CD4-positive, alpha-beta T cell treated with Interleukin-15 for 1 hour (primary cell): ENCODE measurements around the gene DCPS.
"Not testable (repeated sequence)": the region's sequence is repeated elsewhere in the genome, so short reads cannot be mapped to it uniquely, and the experiment has no call there.

Source experiments
- DNase-seq: peaks from one replicate; pipeline ENCODE4 v3.0.0-alpha.2; 2020

DCPS gene

DNA sequence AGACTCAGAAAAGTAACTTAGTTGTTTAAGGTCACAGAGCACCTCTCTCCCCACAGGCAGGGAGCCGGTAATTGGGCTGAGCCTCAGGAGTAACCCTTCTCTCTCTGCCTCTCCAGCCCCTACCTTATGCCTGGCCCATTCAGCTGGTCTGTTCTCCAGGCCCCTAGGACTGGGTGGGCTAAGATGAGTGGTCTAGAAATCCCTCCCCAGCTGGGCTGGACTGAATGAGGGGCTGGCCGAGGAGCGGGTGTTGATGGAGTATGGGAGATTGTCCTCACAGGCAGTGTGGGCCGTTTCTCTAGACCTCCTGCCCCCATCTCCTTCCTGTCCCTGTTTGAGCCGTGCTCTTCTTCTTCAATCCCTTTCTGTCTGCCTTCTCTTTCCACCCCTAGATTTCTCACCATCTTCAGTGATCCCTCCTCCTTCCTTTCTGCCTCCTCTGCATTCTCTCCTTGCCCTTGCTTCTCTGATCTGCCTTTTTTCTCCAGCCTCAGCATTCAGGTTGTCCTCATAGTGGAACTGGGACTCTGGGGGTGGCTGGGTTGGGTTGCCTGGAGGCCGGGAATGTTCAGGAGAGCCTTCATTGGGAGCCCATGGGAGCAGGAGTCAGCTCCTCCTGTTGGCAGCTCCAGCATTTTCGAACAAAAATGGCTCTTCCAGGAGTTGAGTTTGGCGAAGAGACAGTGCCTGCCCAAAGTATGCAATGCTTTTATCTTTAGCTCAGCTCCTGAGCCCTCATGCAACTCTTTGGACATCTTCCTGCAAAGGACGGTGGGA, 59.2 kb downstream of the DCPS start:
- no peak for DNase-seq

GRCh38 chr11:126363706-126364248, 59.9 kb downstream of the DCPS start:
- DNase-seq: no peak

DNA sequence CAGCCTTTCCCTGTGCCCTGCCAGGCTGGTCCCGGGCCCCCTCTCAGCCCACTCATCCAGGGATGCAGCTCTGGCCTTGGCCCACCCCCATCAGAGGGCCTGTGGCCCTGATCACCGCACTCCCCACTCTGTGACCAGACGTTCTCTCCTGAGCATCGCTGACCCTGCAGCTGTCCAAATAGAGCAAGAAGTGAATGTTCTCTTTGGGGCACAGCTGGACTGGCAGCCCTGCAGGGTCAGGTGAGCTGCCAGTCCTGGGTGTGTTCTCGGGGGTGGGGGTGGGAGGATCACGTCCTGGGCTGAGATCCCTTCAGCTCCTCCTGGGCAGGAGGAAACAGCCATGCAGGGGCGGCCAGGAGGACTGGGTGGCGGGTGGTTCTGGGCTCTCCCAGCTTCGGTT, 60.9 kb downstream of the DCPS start:
- not testable (repeated sequence) for DNase-seq

- DNase-seq: not testable (repeated sequence)
Observed at GRCh38 chr11:126365508-126365907, 61.6 kb downstream of the DCPS start.

DNA sequence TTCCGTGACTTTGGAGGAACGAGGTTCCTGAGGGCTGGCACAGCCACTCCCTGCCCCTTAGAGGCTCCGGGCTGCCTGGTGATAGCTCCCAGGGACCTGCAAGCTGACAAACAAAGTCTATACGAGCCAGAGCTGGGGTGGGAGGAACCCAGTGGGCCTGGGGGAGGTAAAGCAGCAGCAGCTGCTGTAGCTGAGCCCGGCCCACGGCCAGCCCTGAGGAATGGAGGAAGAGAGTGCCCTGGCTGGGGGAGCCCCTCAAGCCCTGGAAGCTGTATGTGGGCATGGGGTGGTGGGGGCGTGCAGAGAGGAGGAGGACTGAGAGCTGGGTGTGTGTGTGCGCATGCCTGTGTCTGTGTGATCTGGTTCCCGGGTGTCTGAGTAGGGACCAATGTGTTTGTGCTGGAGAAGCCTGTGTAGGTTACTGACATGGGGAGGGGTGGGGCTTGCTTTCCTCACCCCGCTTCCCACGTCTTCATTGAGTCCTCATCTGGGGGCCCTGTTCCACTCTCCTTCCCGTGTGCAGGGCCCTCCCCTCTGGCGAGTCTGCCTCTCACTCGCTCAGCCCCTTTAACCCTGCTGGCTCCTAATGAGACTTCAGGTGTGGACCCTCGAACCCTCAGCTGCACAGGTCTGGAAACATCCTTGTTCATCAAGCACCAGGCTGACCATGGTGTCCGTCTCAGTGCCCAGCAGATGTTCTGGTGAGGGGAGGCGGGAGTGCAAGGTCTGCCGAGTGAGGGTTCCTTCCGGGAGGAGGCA, 62.4 kb downstream of the DCPS start:
- no peak for DNase-seq

GRCh38 chr11:126366823-126367654, 63.2 kb downstream of the DCPS start:
- not testable (repeated sequence) for DNase-seq

DNA sequence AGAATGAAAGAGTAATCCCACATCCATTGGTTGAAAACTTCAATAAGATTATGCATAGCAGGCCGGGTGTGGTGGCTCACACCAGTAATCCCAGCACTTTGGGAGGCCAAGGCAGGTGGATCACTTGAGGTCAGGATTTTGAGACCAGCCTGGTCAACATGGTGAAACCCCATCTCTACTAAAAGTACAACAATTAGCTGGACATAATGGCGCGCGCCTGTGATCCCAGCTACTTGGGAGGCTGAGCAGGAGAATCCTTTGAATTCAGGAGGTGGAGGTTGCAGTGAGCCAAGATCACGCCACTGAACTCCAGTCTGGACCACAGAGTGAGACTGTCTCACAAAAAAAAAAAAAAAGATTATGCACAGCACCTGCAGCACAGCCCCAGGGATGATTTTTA, 63.9 kb downstream of the DCPS start:
- DNase-seq: not testable (repeated sequence)

GRCh38 chr11:126368336-126369119, 64.7 kb downstream of the DCPS start:
- not testable (repeated sequence) for DNase-seq

GRCh38 chr11:126370016-126370415, 66.2 kb downstream of the DCPS start:
- DNase-seq: no peak

DNA sequence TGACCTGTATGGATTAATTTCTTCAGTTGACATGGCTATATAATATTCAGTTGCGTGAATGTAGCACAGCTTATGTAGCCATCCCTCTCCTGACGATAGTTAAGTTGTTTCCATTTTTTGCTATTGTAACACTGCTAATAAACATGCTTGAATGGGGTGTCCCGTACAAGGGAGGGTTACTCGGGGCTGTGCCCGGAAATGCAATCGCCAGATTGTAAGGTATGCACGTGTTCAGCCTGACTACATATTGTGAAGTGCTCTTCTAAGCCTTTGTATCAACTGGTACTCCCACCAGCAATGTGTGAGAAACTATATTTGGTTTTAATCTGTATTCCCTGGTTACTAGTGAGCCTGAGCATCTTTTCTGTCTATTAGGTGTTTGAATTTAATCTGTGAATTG, 67.7 kb downstream of the DCPS start:
- DNase-seq: no peak

DNA sequence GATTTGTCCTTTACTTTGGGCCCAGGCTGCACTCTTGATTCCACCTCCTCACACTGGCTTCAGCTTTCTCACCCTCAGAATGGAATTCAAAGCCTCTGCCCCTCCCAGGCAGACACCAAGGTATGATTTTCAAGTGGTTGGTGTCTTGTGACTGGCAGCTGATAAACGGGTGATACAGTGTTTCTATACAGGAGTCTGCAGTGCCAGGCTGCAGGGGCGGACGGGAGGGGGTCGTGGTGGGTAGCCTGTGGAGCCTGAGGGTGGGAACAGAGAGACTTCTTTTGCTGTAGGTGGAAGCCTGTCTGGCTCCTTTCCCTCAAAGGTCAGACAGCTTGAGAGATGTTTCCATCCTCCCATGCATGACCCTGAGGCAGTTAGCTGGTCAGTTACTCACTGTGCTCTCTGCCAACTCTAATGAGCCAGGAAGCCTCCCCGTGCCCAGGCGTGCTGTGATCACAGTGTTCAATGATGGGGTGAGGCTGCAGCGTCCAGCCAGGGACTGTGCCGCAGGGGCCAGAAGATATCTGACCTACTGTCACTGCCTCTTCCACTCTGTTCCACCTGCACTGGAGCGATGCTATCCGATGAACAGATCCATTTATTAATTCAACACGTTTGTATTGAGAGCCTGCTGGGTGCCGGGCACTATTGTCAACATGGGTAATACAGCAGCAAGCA, 69.7 kb downstream of the DCPS start:
- DNase-seq: not testable (repeated sequence)

GRCh38 chr11:126374562-126375300, 70.9 kb downstream of the DCPS start:
- DNase-seq: not testable (repeated sequence)

DNA sequence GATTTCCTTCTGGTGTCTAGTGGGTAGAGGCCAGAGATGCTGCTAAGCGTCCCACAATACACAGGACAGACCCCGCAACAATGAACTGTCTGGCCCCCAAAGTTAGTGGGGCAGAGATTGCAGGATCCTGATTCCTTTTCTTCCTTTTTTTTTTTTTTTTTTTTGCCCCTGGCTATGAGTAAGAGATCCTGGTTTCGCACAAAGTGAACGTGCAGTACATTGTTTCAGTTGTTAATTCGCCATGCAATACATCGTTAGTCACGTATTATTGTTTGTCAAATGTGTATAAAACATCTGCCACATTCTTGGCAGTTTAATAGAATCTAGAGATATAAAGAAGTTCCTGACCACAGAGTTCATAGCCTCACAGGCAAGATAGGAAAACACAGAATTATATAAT, 71.9 kb downstream of the DCPS start:
- no peak for DNase-seq

GRCh38 chr11:126378763-126379162, 74.9 kb downstream of the DCPS start:
- DNase-seq: no peak

- DNase-seq: no peak
Observed at GRCh38 chr11:126380909-126381308, 77.0 kb downstream of the DCPS start.

DNA sequence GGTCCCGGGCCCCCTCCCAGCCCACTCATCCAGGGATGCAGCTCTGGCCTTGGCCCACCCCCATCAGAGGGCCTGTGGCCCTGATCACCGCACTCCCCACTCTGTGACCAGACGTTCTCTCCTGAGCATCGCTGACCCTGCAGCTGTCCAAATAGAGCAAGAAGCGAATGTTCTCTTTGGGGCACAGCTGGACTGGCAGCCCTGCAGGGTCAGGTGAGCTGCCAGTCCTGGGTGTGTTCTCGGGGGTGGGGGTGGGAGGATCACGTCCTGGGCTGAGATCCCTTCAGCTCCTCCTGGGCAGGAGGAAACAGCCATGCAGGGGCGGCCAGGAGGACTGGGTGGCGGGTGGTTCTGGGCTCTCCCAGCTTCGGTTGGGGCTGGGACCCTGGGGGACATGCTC, 78.1 kb downstream of the DCPS start:
- DNase-seq: not testable (repeated sequence)

- not testable (repeated sequence) for DNase-seq
Observed at GRCh38 chr11:126382641-126383040, 78.8 kb downstream of the DCPS start.

DNA sequence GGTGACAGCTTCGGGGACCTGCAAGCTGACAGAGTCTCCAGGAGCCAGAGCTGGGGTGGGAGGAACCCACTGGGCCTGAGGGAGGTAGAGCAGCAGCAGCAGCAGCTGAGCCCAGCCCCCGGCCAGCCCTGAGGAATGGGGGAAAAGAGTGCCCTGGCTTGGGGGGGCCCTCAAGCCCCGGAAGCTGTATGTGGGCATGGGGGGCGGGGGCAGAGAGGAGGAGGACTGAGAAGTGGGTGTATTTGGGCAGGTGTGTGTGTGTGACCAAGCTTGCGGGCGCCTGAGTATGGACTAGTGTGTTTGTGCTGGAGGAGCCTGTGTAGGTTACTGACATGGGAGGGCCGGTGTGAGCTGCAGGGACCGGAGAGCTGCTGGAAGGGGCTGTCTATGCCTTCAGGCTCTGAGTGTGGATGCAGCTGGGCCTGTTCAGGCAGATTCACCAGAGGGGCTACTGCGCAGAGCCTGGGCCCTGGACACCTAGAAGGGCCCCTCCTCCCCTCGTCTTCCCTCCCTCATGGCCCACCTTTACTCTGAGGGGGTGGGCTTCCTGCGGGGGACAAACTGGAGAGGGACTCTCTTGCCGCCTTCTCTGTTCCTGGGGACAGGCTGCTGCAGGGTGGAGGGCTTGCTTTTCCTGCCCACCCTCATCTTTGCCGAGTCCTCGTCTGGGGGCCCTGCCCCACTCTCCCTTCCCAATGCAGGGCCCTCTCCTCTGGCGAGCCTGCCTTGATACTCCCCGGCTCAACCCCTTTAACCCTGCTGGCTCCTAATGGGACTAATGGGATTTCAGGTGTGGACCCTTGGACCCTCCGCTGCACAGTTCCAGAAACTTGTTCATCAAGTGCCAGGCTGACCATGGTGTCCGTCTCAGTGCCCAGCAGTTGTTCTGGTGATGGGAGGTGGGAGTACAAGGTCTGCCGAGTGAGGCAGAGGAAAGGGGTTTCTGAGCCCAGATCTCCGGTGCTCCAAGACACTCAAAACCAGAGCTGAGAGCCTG, 79.8 kb downstream of the DCPS start:
- DNase-seq: no peak

DNA sequence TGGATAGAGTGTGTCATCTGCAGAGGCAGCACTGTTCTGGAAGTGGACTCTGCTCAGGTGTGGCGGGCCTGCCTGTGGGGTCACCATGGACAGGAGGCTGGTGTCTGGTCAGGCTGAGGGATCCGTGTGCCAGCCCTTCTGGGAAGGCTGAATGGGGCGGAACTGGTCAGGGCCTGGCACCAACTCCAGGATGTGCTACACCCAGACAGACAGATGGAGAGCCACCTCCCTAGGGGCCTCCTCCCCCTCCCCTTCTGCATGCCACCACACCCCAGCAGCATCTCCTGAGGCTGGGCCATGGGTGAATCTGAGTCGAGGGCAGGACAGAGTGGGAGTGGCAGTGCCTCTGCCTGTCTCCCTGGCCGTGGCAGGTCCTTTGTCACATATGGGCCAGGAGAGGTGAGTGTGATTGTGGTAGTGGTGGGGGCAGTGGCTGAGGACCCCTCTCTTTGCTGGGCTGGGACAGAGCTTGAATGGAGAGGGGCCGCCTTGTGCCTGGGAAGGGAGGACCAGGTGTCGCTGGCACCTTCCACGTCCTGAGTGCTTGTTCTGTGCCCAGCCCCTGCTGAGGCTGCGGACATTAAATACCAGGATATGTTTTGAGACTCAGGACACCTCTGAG, 80.7 kb downstream of the DCPS start:
- no peak for DNase-seq
